GM21576 (cell line): ENCODE data around the gene AATK.
"Not testable (repeated sequence)": the region's sequence is repeated elsewhere in the genome, so short reads cannot be mapped to it uniquely, and the experiment has no call there.

Experiments
- ATAC-seq: cut with Tn5 transposase; IDR thresholded peaks from one replicate; pipeline ENCODE4 v1.9.1; 2021; ENCODE audit warnings: mild to moderate bottlenecking, moderate library complexity; ENCODE audit not compliant: unreplicated experiment

AATK gene

DNA sequence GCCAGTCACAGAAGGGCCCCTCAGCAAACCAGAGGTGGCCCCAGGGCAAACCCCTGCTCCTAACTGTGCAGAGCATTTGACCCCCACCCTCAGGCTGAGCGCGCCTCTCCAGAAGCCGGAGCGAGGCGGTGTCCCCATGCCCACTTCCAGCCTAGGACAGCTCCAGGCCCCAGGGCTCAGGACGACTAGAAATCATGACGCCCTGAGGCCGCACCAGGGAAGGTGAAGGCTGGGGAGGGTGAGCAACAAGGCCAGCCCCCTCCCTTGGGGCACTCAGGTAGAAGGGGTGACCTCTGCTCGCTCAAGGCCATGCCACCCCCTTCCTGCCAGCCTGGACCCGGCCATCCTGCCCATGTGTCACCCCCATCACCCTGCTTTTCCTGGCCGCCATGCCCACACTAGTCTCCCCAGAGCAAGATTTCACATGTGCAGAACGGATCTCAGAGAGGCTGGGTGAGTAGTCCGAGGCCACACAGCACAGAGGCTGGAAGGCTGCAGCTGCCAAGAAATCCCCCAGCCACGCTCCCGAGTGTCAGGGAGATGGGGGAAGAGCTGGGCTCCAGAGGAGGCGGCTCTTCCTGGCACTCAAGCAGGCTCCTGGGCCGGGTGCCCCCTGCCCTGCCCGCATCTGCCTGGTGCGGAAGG is 2.8 kb downstream of the AATK start:
- no peak for ATAC-seq

DNA sequence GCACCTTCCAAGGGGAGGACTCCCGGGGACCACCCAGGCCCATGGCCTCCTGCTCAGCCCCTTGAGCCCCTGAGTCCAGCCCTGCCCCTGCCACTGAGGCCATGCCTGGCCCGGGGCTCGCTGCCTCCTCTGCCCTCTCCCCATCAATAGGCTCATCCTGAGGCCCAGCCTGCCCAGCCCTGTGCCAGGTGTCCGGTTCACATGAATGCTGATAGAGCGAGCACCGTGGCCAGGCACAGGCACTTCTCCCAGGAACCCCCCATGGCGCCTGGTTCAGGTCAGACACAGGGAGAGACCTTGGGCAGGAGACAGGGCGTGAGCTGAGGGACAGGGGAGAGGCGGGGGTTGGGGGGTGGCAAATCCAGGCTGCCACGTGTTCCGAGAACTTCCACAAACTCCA is 3.5 kb downstream of the AATK start:
- no peak for ATAC-seq

DNA sequence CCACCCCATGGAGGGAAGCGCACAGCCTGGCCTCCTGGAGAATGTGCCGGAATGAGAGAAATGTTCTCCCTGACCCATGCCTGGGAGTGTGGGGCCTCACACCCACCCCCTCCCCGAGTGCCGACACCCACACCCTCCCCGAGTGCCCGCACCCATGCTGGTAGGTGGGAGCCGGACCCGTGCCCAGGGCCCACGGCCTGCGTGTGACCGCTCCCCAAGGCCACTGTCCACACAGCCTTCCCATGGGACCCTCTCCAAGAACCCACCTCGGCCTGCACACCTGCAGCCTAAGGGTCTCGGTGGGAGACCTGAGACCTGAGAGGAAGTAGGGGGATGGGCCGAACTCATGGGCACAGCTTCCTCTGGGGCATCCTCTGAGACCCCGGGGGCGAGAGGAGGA is 4.0 kb downstream of the AATK start:
- ATAC-seq = no peak

- ATAC-seq = no peak
Observed at GRCh38 chr17:81161536-81161935, 4.5 kb downstream of the AATK start.

DNA sequence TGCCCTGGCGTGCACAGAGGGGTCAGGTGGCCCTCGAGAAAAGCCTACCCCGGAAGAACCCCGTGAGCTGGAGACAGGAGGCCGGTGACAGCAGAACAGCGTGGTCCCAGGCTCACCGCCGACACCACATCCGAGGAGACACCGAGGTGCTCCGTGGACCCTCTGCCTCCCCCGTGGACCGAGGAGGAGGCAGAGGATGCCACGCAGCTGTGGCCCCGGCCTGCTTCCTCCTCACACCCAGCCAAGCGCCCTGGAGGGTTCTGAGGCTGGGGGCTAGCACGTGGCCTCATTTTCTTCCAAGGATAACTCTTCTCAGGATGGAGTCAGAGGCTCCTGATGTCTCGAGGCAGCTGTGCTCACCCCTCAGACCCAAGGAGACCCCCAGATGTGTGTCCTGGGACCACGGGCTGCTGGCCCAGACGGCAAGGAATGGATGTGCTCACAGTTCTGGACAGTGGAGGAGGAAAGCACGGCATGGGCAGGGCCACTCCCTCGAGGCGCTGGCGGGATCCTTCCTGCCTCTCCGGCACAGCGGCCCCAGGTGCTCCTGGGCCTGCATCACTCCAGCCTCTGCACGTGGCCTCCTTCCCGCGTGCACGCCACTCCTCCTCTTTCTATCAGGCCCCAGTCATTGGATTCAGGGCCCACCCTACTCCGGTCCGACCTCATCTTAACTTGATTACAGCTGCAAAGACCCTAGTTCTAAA is 5.1 kb downstream of the AATK start:
- ATAC-seq = no peak

DNA sequence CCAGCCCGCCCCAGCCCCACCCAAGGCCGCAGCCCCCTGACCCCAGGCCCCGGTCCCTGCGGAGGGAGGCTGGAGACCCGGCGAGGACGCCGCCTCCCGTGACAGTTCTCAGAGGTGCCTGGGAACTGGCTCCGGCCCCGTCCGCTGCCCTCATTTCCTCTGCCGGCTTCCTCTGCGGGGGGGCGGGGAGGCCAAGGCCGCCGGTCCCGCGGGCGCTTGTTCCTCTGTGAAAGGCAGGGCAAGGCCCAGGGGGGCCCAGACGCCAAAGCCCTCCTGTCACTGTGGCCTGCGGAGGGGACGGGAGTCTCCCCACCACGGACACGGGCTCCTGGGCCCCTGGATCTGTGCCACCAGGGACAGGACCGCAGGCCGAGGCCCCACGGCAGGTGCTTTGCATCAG is 5.7 kb downstream of the AATK start:
- ATAC-seq = no peak

DNA sequence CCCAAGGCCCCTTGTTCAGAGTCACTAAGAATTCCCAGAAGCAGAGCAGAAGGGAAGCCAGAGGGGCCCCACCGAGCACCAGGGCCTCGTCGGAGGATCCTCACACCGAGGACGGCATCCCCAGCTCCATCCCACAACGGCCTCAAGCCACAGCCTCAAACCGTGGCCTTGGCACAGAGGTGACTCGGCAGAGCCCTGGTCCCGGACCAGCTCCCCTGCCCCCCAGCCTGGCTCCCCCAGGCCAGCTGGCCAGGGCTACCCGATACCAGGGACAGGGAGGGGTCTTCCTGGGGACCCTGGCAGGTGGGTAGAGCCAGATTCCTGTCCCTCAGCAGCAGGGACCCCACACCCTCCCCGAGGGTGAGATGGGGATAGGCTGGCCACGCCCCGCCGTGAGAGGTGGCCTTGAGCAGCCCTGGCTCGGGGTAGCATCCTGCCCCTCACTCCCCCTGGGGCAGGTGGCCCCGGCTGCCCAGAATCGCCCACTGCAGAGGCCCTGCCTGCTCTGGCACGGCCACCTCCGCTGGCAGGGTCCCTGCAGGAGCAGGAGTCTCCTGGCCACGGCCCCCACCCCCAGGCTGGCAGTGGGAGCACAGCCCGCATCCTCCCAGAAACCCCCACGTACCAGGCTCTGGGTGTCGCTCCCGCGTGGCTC is 6.3 kb downstream of the AATK start:
- ATAC-seq = no peak

DNA sequence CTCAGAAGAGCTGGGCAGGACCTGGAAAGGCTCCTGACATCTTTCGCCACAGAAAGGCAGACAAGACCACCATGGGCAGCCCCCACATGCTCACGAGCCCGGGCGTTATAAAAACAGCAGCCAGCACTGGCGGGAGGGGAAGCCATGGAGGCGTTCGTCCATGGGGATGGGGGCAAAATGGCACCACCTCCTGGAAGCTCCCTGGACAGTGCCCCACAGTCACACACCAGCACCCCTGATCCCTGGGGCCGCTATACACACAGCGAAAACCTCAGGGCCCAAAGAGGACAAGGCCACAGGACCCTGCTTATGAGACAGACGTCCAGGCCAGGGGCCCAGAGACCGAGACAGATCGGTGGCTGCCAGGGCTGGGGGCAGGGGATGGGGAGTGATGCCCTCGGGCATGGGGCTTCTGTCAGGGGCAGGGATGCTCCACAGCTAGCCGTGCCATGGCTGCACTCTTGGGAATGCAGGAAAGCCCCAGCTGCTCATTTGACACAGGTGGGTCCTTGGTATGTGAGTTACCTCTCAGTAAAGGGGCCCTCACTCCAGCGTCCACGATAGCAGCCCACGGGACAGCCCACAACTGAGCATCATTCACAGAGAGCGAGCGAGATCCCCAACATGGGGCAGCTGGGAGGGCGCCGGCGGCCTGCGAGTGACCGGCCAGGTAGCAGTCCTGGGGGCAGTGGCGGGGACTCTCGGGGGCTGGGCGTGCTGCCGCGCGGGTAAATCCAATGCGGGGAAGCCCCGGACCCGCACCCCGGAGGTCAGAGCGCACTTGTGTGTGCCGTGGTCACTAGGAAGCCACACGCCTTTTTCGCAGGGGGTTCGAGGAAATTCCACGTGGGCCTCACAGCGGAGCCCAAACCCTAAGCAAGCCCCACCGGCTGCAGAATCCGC is 7.1 kb downstream of the AATK start:
- ATAC-seq = no peak

GRCh38 chr17:81157848-81158687 is 8.0 kb downstream of the AATK start:
- no peak for ATAC-seq

DNA sequence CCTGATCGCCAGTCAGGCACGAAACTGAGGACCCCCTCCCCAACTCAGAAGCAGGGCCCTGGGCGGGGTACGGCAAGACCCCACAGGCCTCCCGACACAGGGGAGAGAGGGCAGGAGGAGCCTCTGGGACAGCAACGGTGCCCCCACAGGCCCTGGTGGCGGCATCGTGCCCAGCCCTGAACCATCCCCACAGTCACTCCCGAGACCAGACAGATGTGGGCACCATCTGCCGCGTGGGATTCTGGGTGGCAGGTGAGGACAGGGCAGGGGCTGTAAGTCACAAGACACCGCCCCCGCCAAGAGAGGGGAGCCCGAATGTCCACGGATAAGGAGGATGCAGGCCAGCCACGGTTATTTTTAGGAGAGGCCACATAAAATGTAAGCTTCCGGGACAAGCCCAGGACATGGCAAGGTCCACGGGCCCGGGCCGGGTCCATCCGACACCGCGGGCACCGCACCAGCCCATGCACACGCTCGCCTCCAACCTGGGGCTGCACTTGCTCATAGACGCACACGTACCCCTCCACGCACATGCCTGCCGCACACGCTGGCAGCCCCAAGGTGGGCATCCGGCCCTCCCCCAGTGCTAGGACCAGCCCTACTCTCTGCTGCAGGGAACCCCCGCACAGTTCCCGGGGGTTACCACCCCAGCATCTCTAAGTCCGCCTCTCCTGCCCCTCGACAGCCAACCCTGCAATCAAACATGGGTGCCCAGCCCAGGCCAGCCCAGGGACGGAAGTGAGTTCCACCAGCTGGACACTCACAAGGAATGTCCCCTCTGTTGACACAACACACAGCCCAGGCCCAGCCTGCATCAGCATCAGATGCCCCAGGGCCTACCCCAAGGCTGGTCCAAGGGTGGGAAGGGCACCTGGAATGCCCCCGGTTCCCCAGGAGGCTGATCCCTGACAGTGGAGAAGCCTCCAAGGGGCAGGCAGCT is 8.9 kb downstream of the AATK start:
- no peak for ATAC-seq

DNA sequence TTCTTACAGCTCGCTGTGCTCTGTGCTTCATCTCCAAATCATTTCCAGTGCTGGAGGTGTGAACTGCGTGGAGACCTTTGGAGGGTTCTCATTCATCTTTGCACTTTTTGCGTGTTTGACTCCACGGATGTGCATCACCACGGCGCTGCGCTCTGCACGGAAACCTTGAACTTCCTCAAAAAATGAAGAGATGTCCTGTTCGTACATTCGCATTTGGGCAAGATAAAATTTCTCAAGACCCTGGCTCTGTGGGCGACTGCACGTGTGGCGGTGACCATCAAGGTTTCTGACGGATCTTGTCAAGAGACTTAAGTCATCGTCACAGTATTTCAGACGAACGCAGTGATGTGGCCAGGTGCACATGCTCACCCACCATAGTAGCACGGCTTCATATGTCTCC is 11.1 kb downstream of the AATK start:
- ATAC-seq = no peak

- not testable (repeated sequence) for ATAC-seq
Observed at GRCh38 chr17:81154016-81154415, 12.0 kb downstream of the AATK start.

DNA sequence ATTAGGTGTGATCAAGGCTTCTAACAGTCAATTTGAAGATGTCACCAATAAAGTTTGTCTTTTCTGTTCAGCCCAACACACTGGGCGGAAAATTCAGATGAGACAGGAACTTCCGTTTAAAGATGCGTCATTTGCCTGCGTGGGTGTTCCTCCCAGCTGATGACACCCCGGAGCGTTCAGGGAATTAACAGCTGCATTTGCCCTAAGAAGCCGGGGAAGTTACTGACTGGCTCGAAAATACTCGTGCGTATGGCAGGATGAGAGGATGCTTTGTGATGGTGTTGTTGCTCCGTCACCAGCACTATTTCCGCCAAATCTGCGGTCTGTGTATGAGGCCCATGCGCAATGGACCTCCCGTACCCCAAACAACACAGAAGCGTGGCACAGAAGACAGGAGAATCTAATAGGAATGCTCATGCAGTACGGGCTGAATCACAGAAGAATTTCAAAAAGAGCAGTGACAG is 12.6 kb downstream of the AATK start:
- no peak for ATAC-seq

DNA sequence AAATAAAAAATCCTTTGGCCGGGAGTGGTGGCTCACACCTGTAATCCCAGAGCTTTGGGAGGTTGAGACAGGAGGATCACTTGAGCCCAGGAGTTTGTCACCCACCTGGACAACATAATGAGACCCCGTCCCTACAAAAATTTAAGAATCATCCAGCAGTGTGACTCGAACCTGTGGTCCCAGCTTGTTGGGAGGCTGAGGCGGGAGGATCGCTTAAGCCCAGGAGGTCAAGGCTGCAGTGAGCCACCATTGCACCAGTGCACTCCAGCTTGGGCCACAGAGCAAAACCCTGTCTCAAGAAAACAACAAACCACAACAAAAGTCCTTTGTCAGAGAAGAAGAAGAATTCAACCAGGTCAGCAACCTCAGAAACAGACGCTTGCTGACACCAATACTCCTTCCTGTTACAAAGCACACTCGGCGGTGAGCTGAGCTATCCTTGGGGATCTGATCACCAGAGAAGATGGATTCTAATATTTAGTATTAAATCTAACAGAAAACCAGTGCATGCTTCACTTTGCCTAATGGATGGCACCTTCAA is 13.7 kb downstream of the AATK start:
- no peak for ATAC-seq

DNA sequence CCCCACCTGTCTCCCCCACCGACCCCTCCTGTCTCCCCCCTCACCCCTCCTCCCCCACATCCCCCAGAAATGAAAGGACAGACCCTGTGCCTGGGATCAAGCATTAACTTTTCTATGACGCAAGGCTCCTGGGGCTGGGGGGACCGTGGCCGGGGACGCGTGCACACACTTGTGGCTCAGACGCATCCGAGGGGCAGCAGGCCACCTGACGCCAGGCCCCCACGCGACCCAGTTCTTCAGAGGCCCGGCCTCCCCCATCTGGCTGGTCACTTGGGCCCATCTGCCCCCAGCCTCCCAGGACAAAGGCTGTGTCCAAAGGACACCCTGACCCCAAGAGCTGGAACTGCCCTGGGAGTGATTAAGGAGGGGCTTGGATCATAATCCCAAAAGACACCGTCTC is 14.7 kb downstream of the AATK start:
- no peak for ATAC-seq

DNA sequence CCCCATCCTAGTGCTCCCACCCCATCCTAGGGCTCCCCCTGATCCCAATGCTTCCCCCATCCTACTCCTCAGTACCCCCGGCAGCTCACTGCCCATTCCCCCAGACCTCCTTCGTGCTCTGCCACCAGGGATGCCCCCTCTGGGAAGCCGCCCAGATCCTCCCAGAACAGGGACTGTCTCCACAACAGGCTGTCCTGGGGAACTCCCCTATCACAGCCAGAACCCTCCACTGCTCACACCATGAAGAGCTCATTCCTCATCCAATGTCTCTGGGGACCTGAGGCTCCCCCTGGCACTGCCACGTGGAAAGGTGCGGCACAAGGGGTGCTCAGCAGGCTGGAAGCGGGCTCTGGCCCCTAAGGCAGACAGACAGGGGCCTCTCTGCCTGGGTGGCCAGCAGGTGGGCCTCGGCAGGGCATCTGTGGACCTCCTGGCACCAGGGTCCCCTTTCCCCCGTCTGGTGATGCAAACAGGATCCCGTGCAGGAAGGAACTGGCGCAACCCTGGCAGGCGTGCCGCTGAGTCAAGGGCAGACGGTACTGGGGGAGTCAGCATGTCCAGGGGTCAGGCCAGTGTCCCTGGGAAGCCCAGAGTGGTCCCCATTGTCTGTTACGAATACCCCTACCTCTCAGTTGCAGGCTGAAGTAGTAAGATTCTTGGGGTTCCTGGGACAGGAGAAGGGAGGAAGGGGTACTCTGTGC is 15.5 kb downstream of the AATK start:
- ATAC-seq = no peak

DNA sequence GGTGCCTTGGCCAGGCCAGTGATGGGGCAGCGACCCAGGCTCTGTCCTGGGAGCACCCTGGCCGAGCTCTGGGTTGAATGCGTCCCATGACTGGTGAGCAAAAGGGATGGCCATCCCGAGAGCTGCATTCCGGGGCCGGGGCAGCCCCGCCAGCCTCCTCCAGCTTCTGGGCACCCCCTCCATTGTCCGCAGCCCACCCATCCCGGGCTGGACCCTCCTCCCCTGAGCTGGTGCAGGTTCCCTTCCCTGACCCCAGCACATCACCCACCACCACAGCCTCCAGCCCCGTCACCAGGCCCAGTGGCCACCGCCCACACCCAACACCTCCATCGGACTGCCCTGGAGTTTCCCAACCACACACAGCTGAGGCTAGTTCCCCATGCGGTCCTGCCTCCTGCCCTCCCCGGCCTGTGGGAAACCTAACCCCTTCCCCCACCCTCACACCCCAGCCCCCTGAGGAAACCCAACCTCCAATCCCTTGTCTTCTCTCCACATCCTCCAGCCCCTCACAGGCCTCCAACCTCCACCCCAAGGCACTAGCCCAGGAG is 17.0 kb downstream of the AATK start:
- no peak for ATAC-seq

- ATAC-seq = no peak
Observed at GRCh38 chr17:81148571-81148970, 17.4 kb downstream of the AATK start.
